ENCODE results near the gene ANO4. TPM values are rescaled to one million over a fixed set of nuclear protein-coding genes. Genes with fewer than 3 reads are reported as not detected.

ANO4 gene
- total RNA-seq, 2 donors from 2014 or later = 3.4 to 4.0 TPM

DNA sequence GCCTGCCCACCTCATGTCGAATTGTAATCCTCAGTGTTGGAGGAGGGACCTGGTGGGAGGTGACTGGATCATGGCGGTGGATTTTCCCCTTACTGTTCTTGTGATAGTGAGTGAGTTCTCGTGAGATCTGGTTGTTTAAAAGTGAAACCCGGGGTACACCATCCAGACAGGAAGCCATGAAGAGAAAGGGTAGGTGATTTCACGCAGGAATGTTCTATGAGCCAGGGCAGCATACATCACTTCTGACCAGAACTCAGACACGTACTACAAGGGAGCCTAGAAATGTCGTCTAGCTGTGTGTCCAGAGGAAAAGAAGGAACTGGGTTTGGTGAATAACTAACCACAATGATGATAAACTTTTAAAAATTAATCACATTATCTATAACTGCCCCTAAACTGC, 80.6 kb downstream of the ANO4 start:
- TF ChIP-seq, protein P1, sequence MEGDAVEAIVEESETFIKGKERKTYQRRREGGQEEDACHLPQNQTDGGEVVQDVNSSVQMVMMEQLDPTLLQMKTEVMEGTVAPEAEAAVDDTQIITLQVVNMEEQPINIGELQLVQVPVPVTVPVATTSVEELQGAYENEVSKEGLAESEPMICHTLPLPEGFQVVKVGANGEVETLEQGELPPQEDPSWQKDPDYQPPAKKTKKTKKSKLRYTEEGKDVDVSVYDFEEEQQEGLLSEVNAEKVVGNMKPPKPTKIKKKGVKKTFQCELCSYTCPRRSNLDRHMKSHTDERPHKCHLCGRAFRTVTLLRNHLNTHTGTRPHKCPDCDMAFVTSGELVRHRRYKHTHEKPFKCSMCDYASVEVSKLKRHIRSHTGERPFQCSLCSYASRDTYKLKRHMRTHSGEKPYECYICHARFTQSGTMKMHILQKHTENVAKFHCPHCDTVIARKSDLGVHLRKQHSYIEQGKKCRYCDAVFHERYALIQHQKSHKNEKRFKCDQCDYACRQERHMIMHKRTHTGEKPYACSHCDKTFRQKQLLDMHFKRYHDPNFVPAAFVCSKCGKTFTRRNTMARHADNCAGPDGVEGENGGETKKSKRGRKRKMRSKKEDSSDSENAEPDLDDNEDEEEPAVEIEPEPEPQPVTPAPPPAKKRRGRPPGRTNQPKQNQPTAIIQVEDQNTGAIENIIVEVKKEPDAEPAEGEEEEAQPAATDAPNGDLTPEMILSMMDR (conservative IDR thresholded peaks at IDR 0.05) = no peak
- Mint-ChIP-seq H3K36me3 (ENCODE audit: low read depth) (no peaks in the 10 kb centered on the region), H3K4me1 (peaks cover 4% of the 10 kb centered on the region), H3K27ac (no peak overlapping the region), H3K9me3 (peaks cover 4% of the 10 kb centered on the region), H3K27me3 (ENCODE audit: insufficient read depth) (no peaks in the 10 kb centered on the region), H3K4me3 (no peak overlapping the region)
- H3K36me3 ChIP-seq (ENCODE audit: control insufficient read depth, insufficient read depth, low read length) = no peaks in the 10 kb centered on the region
- 81 to 93% methylated on average over 4 to 7 of the region's 7 CpGs for WGBS, 2 experiments (ENCODE audit: insufficient coverage in 1 of 2, insufficient read length in 1 of 2)
- H3K9ac ChIP-seq (ENCODE audit: extremely low read depth, low read length, poor library complexity, severe bottlenecking) = no peak overlapping the region
- no peak overlapping the region for H3K4me3 ChIP-seq (ENCODE audit: low read length)
- no peak for DNase-seq
- H3K9me3 ChIP-seq (ENCODE audit: control insufficient read depth, low read length) = no peaks in the 10 kb centered on the region
- H3K4me1 ChIP-seq (ENCODE audit: control insufficient read depth, insufficient read depth, low read length) = no peaks in the 10 kb centered on the region
- H3K27me3 ChIP-seq (ENCODE audit: control insufficient read depth, insufficient read depth, low read length, poor library complexity, severe bottlenecking) = no peaks in the 10 kb centered on the region
- no peak overlapping the region for H3K27ac ChIP-seq (ENCODE audit: low read depth, low read length)

DNA sequence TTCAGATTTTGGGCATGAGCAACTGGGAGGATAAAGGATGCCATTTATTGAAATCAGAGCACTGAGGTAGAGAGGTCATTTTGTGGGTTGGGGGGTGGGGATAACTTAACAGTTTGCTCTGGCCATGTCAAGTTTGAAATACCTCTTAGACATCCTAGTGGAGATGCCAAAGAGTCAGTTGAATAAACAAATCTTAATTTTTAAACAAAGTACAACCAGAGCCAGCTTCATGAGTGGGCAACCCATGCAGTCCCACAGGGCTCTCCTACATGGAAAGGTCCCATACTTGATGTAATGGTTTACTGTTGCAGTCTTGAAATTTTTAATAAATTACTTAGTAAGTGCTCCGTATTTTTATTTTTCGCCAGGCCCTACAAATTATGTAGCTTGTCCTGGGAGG, 81.2 kb downstream of the ANO4 start:
- Mint-ChIP-seq H3K27me3 (ENCODE audit: insufficient read depth) (no peaks in the 10 kb centered on the region), H3K4me3 (no peak overlapping the region), H3K27ac (no peak overlapping the region), H3K36me3 (ENCODE audit: low read depth) (no peaks in the 10 kb centered on the region), H3K9me3 (peaks cover 4% of the 10 kb centered on the region), H3K4me1 (peaks cover 4% of the 10 kb centered on the region)
- TF ChIP-seq, protein P1 (conservative IDR thresholded peaks at IDR 0.05) = no peak
- WGBS, 2 experiments (ENCODE audit: insufficient coverage in 1 of 2, insufficient read length in 1 of 2) = 94 to 96% methylated on average over 2 of the region's 2 CpGs
- Histone ChIP-seq H3K27ac (ENCODE audit: low read depth, low read length) (no peak overlapping the region), H3K27me3 (ENCODE audit: control insufficient read depth, insufficient read depth, low read length, poor library complexity, severe bottlenecking) (no peaks in the 10 kb centered on the region), H3K9ac (ENCODE audit: extremely low read depth, low read length, poor library complexity, severe bottlenecking) (no peak overlapping the region), H3K4me1 (ENCODE audit: control insufficient read depth, insufficient read depth, low read length) (no peaks in the 10 kb centered on the region), H3K36me3 (ENCODE audit: control insufficient read depth, insufficient read depth, low read length) (no peaks in the 10 kb centered on the region), H3K9me3 (ENCODE audit: control insufficient read depth, low read length) (no peaks in the 10 kb centered on the region), H3K4me3 (ENCODE audit: low read length) (no peak overlapping the region)
- no peak for DNase-seq

DNA sequence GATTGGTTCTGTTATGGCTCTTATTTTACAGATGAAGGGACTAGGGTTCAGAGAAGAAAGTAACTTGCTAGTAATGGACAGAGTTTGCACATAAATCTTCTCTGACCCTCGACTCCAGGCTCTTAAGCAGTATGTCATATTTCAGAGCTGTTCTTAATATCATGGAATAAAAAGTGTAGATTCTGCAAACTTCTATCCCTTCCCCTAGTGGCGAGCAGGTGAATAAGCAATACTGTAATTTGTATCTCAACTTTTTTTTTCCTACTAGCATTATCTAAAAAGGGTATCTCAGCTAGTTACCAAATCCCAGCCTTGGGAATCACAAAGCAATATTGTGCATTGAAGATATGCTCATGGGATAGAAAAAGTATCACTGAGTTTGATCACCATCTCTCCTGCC, 83.2 kb downstream of the ANO4 start:
- 63 to 83% methylated on average over 1 to 2 of the region's 2 CpGs for WGBS, 2 experiments (ENCODE audit: insufficient coverage in 1 of 2, insufficient read length in 1 of 2)
- Mint-ChIP-seq H3K27me3 (ENCODE audit: insufficient read depth) (no peaks in the 10 kb centered on the region), H3K36me3 (ENCODE audit: low read depth) (no peaks in the 10 kb centered on the region), H3K9me3 (peaks cover 5% of the 10 kb centered on the region), H3K27ac (no peak overlapping the region), H3K4me3 (no peak overlapping the region), H3K4me1 (no peaks in the 10 kb centered on the region)
- Histone ChIP-seq H3K27ac (ENCODE audit: low read depth, low read length) (no peak overlapping the region), H3K4me1 (ENCODE audit: control insufficient read depth, insufficient read depth, low read length) (no peaks in the 10 kb centered on the region), H3K9me3 (ENCODE audit: control insufficient read depth, low read length) (no peaks in the 10 kb centered on the region), H3K36me3 (ENCODE audit: control insufficient read depth, insufficient read depth, low read length) (no peaks in the 10 kb centered on the region), H3K4me3 (ENCODE audit: low read length) (no peak overlapping the region), H3K27me3 (ENCODE audit: control insufficient read depth, insufficient read depth, low read length, poor library complexity, severe bottlenecking) (no peaks in the 10 kb centered on the region), H3K9ac (ENCODE audit: extremely low read depth, low read length, poor library complexity, severe bottlenecking) (no peak overlapping the region)
- TF ChIP-seq, protein P1 (conservative IDR thresholded peaks at IDR 0.05) = peak; percentile 78
- no peak for DNase-seq

All from endodermal cell (in vitro differentiated cells).